T-cell (primary cell): ENCODE measurements around the gene DRC7. TPM values are rescaled to one million over a fixed set of nuclear protein-coding genes. Genes with fewer than 3 reads are reported as not detected.

Source experiments
- ATAC-seq, 4 experiments: fragments of 200-7000 bp in 3 of 4; fragments of 150-1000 bp in 1 of 4; cut with Tn5 transposase; replicated peaks in 1 of 4; 1 replicate in 3 of 4; 2 replicates in 1 of 4; pipeline ENCODE4 v1.10.0; 2021; ENCODE audit warnings: moderate library complexity in 3 of 4, mild to moderate bottlenecking in 2 of 4, moderate number of reproducible peaks in 1 of 4
- CTCF ChIA-PET, 2 donors: fragments of 300-600 bp; sonication (Branson Sonifier 250); formaldehyde crosslinking; loops; one replicate each; lab custom pipeline; 2022; ENCODE audit warnings: antibody characterized with exemption in 2 of 2; lab: Charles Lee
- POLR2A ChIA-PET, 2 donors: fragments of 300-600 bp; sonication (Branson Sonifier 250); formaldehyde crosslinking; loops; one replicate each; lab custom pipeline; 2022; ENCODE audit warnings: antibody characterized with exemption in 2 of 2; lab: Charles Lee
- DNase-seq, 35 experiments: peaks; one replicate each; pipeline versions ENCODE4 v3.0.0 to v3.0.0-alpha.2; 2013 to 2023
- H3K27ac ChIP-seq: one replicate; pipeline ENCODE4 v1.5.1; 2013; ENCODE audit warnings: low read length
- H3K27me3 ChIP-seq, 2 experiments: replicated peaks in 1 of 2; 1 replicate in 1 of 2; 2 replicates in 1 of 2; pipeline versions ENCODE4 v1.6.1 to v1.7.0; 2013; ENCODE audit warnings: low read length in 1 of 2, mixed read lengths in 1 of 2; ENCODE audit not compliant: control insufficient read depth in 2 of 2, insufficient read depth in 2 of 2; ENCODE audit errors: extremely low read depth in 1 of 2
- H3K36me3 ChIP-seq, 2 donors: 1 replicate in 1 of 2; 2 replicates in 1 of 2; pipeline versions ENCODE4 v1.6.1 to v1.7.0; 2013; ENCODE audit warnings: low read length in 1 of 2; ENCODE audit not compliant: control insufficient read depth in 2 of 2, insufficient read depth in 1 of 2; ENCODE audit errors: extremely low read depth in 1 of 2
- H3K4me1 ChIP-seq, 2 experiments: 1 replicate in 1 of 2; 2 replicates in 1 of 2; pipeline versions ENCODE4 v1.6.1 to v1.7.0; 2013; ENCODE audit warnings: low read length in 2 of 2, mixed read lengths in 1 of 2; ENCODE audit not compliant: insufficient read depth in 2 of 2, control insufficient read depth in 1 of 2; ENCODE audit errors: extremely low read depth in 1 of 2
- H3K4me3 ChIP-seq, 2 donors: 1 replicate in 1 of 2; 2 replicates in 1 of 2; pipeline versions ENCODE4 v1.5.1 to v1.7.0; 2013; ENCODE audit warnings: mild to moderate bottlenecking in 2 of 2, low read length in 1 of 2, moderate library complexity in 1 of 2; ENCODE audit not compliant: control insufficient read depth in 1 of 2; ENCODE audit errors: extremely low read depth in 1 of 2
- H3K9me3 ChIP-seq: 2 replicates; pipeline ENCODE4 v1.7.0; 2013
- H3K27ac Mint-ChIP-seq, 2 donors: one replicate each; pipeline ENCODE4 v1.8.0; 2020 to 2021; ENCODE audit warnings: mild to moderate bottlenecking in 2 of 2, mixed read lengths in 2 of 2
- H3K27me3 Mint-ChIP-seq, 2 donors: one replicate each; pipeline ENCODE4 v1.8.0; 2021 to 2022; ENCODE audit warnings: mixed read lengths in 2 of 2
- H3K36me3 Mint-ChIP-seq: one replicate; pipeline ENCODE4 v1.8.0; 2021; ENCODE audit warnings: mixed read lengths
- H3K4me1 Mint-ChIP-seq, 3 donors: one replicate each; pipeline ENCODE4 v1.8.0; 2020 to 2022; ENCODE audit warnings: mixed read lengths in 3 of 3, mild to moderate bottlenecking in 1 of 3
- H3K4me3 Mint-ChIP-seq, 3 donors: one replicate each; pipeline ENCODE4 v1.8.0; 2020 to 2022; ENCODE audit warnings: mild to moderate bottlenecking in 3 of 3, mixed read lengths in 3 of 3, moderate library complexity in 3 of 3
- H3K9me3 Mint-ChIP-seq, 3 donors: one replicate each; pipeline ENCODE4 v1.8.0; 2020 to 2022; ENCODE audit warnings: mixed read lengths in 3 of 3
- WGBS: methylation state at CpG from one replicate; pipeline ENCODE4 v1.1.5; 2013; ENCODE audit warnings: missing lambda C conversion rate; ENCODE audit not compliant: insufficient coverage; 5-methylcytosine and 5-hydroxymethylcytosine counted together
- total RNA-seq, 35 experiments: library from RNA in 6 of 35; stranded (reverse) in 6 of 35; fragments of 120-200 nt in 1 of 35; gene quantifications; one replicate each; pipeline versions ENCODE4 v1.2.1 to v1.2.4 and lab custom pipeline; 2013 to 2026

DRC7 gene, protein sequence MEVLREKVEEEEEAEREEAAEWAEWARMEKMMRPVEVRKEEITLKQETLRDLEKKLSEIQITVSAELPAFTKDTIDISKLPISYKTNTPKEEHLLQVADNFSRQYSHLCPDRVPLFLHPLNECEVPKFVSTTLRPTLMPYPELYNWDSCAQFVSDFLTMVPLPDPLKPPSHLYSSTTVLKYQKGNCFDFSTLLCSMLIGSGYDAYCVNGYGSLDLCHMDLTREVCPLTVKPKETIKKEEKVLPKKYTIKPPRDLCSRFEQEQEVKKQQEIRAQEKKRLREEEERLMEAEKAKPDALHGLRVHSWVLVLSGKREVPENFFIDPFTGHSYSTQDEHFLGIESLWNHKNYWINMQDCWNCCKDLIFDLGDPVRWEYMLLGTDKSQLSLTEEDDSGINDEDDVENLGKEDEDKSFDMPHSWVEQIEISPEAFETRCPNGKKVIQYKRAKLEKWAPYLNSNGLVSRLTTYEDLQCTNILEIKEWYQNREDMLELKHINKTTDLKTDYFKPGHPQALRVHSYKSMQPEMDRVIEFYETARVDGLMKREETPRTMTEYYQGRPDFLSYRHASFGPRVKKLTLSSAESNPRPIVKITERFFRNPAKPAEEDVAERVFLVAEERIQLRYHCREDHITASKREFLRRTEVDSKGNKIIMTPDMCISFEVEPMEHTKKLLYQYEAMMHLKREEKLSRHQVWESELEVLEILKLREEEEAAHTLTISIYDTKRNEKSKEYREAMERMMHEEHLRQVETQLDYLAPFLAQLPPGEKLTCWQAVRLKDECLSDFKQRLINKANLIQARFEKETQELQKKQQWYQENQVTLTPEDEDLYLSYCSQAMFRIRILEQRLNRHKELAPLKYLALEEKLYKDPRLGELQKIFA
- not detected for total RNA-seq
- total RNA-seq (2013): not detected
- 0 to 0.21 (median 0) reads per million in 29 experiments for total RNA-seq (lab: John Stamatoyannopoulos, UW)

DNA sequence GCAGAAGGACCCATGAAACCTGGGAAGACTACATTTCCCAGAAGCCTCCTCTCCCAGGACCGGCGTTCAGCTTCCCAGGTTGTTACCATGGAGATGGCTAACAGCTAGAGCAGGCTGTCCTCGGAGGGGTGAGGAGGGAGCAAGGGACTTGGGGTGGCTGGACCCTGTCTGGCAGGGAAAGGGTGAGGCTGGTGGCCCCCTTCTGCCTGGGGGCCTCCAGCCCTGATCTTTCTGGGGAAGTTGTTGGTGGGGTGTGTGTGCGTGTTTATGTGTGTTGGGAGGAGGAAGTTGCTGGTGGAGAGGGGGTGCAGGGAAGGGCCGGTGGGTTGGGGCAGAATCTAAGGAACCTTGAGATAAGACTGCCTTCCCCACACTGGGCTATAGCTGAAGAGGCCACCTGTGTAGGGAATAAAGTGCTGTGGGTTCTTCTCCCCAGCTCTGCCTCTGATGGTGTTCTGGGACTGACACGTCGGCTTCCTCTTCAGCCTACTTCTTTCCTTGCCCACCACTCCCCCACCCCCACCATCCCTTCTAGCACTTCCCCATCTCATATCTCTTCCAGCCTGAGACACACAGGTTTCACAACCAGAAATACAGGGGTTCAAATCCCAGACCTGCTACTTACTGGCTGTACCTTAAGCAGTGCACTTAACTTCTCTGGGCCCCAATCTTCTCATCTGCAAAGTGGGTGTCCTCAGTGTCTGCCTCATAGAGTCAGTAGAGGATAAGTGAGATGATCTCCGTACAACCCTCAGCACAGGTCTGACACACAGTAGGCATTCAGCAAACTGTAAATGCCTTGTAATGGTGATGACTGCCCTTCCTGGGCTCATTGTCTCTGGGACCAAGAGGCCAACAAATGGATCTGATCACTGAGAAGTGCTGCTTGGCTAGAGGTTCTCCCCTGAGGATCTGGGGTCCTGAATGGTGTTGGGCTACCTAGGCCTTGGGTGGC is at the start of gene DRC7:
Gene DRC7, plus strand, starts transcription at position 82 of the 955 bp plus-strand sequence. CDS start 3,144 bp downstream, outside the sequence.
- no peaks in the 10 kb centered on the region for H3K9me3 Mint-ChIP-seq
- ChIA-PET CTCF (no interaction called here), POLR2A (no interaction called here)
- Histone ChIP-seq H3K9me3 (no peaks in the 10 kb centered on the region), H3K36me3 (no peaks in the 10 kb centered on the region), H3K4me3 (peak within 1 kb of the TSS in 1 of 2 donors; percentile 38), H3K27ac (no peak within 1 kb of the TSS), H3K4me1 (peaks cover 5 to 17% of the 10 kb centered on the region in 2 experiments), H3K27me3 (peaks cover 0 to 28% of the 10 kb centered on the region in 2 experiments)
- no peak within 1 kb of the TSS for H3K27ac Mint-ChIP-seq
- peak in 4 of 35 experiments; percentile 7 to 33 (median 19) for DNase-seq
- H3K36me3 Mint-ChIP-seq: no peaks in the 10 kb centered on the region
- 52% methylated on average over 4 of the region's 8 CpGs for WGBS
- peaks cover 0 to 1% of the 10 kb centered on the region in 2 donors for H3K27me3 Mint-ChIP-seq
- peak; percentile 19 to 25 (median 22) for ATAC-seq
- peaks cover 12 to 21% (median 17%) of the 10 kb centered on the region in 3 donors for H3K4me1 Mint-ChIP-seq
- peak within 1 kb of the TSS; percentile 32 to 58 (median 57) for H3K4me3 Mint-ChIP-seq

DNA sequence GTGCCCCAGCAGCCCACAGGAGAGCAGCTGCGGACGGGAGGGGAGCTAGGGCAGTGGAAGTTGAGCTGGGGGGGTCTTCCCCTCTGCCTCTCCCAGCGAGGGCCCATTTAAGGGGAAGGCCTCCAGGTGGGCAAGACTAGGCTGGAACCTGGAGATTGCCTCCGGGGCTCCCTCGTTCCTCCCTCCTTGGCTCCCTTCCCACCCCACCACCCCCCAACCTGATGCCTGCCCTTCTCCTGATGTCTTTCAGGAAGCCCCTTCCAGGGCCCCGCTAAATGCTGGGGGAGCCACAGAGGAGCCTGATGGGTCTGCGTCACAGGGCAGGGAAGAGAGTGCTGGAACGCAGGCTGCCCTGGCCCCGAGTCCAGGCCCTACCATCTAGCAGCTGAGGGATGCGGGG is 49.4 kb upstream of the DRC7 start:
- Mint-ChIP-seq H3K27me3 (no peaks in the 10 kb centered on the region), H3K27ac (no peak overlapping the region), H3K4me1 (peaks cover 21 to 26% (median 24%) of the 10 kb centered on the region in 3 donors), H3K4me3 (no peak overlapping the region), H3K36me3 (no peaks in the 10 kb centered on the region), H3K9me3 (no peaks in the 10 kb centered on the region)
- WGBS: 94% methylated on average over 4 of the region's 10 CpGs
- Histone ChIP-seq H3K4me3 (no peak overlapping the region), H3K27ac (no peak overlapping the region), H3K27me3 (peaks cover 0 to 7% of the 10 kb centered on the region in 2 experiments), H3K9me3 (no peaks in the 10 kb centered on the region), H3K4me1 (peaks cover 0 to 62% of the 10 kb centered on the region in 2 experiments), H3K36me3 (peaks cover 0 to 1% of the 10 kb centered on the region in 2 donors)
- ATAC-seq: no peak
- ChIA-PET POLR2A (no interaction called here), CTCF (interaction anchor here (1.0 to 1.1 kb wide), 3 partner anchors 54 to 74 kb away, joined by 3 read pairs; no protein-coding TSS in a partner anchor)
- DNase-seq: no peak

DNA sequence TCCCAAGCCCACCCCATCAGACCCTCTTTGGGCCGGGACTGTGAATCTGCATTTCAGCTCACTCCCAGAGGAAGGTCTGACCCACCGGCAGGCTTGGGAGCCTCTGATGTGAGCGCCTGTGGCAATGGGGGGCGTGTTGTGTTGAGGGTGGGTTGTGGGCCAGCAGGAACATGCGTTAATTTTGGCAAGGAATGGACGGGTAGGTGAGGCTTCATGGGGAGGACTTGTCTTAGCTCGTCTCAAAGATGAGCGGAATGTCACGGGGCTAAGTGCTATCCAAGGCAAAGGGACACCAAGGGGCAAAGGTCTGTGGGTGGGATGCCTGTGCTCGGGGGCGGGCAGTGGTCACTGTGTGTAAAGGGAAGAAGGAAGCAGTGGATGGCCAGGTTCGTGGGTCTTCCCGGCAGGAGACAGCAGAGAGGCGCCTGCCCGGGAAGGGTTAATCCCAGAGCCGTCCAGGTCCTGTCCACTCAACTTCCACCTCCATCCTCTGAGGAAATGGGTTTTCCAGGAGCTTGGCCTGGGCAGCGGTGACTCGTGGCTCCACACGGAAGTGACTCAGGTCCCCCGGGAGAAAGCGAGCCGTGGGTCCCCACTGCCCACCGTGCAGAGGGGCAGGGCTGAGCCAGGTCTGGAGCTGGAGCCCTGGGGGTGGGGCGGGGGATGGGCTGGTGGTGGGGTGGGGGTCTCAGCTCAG is 48.8 kb upstream of the DRC7 start:
- H3K27ac ChIP-seq: no peak overlapping the region
- H3K27me3 Mint-ChIP-seq: no peaks in the 10 kb centered on the region
- H3K4me3 Mint-ChIP-seq: peak overlapping the region in 1 of 3 donors; percentile 31
- peaks cover 0 to 7% of the 10 kb centered on the region in 2 experiments for H3K27me3 ChIP-seq
- ATAC-seq (no peak), DNase-seq (no peak)
- no peaks in the 10 kb centered on the region for H3K9me3 ChIP-seq
- H3K4me1 Mint-ChIP-seq: peaks cover 21 to 26% (median 24%) of the 10 kb centered on the region in 3 donors
- ChIA-PET POLR2A (interaction anchor here in 1 of 2 donors (0.6 kb wide), 1 partner anchor 151 kb away, joined by 3 read pairs; no protein-coding TSS in a partner anchor), CTCF (interaction anchor here (1.0 to 1.1 kb wide), 3 partner anchors 55 to 74 kb away, joined by 3 read pairs; no protein-coding TSS in a partner anchor)
- H3K36me3 Mint-ChIP-seq: no peaks in the 10 kb centered on the region
- no peaks in the 10 kb centered on the region for H3K9me3 Mint-ChIP-seq
- 83% methylated on average over 7 of the region's 24 CpGs for WGBS
- peaks cover 0 to 2% of the 10 kb centered on the region in 2 donors for H3K36me3 ChIP-seq
- peak overlapping the region in 1 of 2 donors; percentile 36 for H3K27ac Mint-ChIP-seq
- no peak overlapping the region for H3K4me3 ChIP-seq
- H3K4me1 ChIP-seq: peaks cover 0 to 66% of the 10 kb centered on the region in 2 experiments

DNA sequence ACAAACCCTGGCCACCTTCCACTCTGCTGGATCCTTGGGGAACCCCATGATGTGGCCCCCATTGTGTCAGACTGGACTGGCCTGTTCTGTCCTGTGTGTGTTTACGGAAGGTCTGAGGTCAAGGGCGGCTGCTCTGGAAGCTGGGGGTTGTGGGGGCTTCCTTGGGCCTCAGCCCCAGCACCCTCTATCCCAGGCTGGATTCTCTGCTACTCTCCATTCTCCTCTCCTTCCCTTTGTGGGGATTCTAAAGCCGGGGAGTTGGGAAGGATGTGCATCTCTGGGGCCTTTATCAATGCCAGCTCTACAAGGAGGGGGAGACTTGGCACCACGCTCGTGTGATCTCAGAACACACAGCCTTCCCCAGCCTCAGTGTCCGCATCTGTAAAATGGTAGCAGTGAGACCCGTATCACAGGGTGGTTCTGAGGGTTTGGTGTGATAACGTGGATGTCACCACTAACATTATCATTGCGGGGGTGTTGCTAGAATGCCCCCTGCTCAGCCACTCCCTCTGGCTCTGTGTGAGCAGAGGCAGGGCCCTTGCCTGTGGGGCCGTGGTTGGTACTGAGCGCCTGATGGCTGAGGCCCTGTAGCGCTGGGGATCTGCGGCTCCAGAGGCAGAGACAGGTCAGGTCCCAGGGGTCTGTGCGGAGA is 48.1 kb upstream of the DRC7 start:
- ATAC-seq (peak in 2 of 4 experiments; percentile 27 to 35), DNase-seq (peak in 23 of 35 experiments; percentile 12 to 62 (median 31))
- 55% methylated on average over 5 of the region's 14 CpGs for WGBS
- Histone ChIP-seq H3K9me3 (no peaks in the 10 kb centered on the region), H3K4me1 (peaks cover 0 to 73% of the 10 kb centered on the region in 2 experiments), H3K27me3 (peaks cover 0 to 7% of the 10 kb centered on the region in 2 experiments), H3K4me3 (no peak overlapping the region), H3K36me3 (peaks cover 0 to 4% of the 10 kb centered on the region in 2 donors), H3K27ac (no peak overlapping the region)
- Mint-ChIP-seq H3K27me3 (no peaks in the 10 kb centered on the region), H3K36me3 (no peaks in the 10 kb centered on the region), H3K27ac (peak overlapping the region in 1 of 2 donors; percentile 39), H3K9me3 (no peaks in the 10 kb centered on the region), H3K4me1 (peaks cover 22 to 30% (median 27%) of the 10 kb centered on the region in 3 donors), H3K4me3 (no peak overlapping the region)
- ChIA-PET CTCF (interaction anchor here (0.7 to 3.4 kb wide), 7 partner anchors 8 to 75 kb away, joined by 3 to 33 read pairs (median 3); no protein-coding TSS in a partner anchor), POLR2A (interaction anchor here (0.6 kb wide), 2 partner anchors 55 to 151 kb away, joined by 3 read pairs; no protein-coding TSS in a partner anchor)
